ENCODE measurements around the gene ARAP1. TPM values are rescaled to one million over a fixed set of nuclear protein-coding genes. Genes with fewer than 3 reads are reported as not detected.

ARAP1 gene
- total RNA-seq, 4 donors from 2014 or later = 18.3 to 52.0 (median 26.0) TPM

DNA sequence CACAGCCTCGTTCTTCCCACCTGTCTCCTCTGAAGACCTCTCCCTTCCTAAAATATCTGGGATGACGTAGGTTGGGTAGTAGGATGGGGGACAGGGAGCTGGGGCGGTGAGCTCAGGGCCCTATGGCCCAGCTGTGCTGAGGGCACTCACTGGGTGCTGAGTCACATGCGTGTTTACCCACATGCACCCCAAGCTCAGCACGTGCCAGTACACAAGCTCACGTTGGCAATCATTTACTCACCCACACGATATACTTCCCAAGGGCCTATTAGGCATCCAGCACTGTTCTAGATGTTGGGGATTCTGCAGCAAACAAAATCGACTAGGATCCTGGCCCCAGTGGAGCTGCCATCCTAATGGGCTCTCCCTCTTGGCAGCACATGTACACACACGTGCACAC, 28.7 kb downstream of the ARAP1 start:
- DNase-seq (no peak), ATAC-seq (no peak)
- Histone ChIP-seq H3K27me3 (no peaks in the 10 kb centered on the region), H3K27ac (peak overlapping the region in 2 of 4 donors; percentile 88 to 89), H3K4me1 (peaks cover 35 to 39% of the 10 kb centered on the region in 2 donors), H3K36me3 (no peaks in the 10 kb centered on the region), H3K4me3 (no peak overlapping the region), H3K9me3 (no peaks in the 10 kb centered on the region)
- intact Hi-C loops (cut with DNase I; ENCODE audit: low total_unique reads) = no loop called here
- TF ChIP-seq, protein P1, sequence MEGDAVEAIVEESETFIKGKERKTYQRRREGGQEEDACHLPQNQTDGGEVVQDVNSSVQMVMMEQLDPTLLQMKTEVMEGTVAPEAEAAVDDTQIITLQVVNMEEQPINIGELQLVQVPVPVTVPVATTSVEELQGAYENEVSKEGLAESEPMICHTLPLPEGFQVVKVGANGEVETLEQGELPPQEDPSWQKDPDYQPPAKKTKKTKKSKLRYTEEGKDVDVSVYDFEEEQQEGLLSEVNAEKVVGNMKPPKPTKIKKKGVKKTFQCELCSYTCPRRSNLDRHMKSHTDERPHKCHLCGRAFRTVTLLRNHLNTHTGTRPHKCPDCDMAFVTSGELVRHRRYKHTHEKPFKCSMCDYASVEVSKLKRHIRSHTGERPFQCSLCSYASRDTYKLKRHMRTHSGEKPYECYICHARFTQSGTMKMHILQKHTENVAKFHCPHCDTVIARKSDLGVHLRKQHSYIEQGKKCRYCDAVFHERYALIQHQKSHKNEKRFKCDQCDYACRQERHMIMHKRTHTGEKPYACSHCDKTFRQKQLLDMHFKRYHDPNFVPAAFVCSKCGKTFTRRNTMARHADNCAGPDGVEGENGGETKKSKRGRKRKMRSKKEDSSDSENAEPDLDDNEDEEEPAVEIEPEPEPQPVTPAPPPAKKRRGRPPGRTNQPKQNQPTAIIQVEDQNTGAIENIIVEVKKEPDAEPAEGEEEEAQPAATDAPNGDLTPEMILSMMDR (IDR thresholded peaks at IDR 0.05 in 4 of 5, conservative IDR thresholded peaks at IDR 0.05 in 1 of 5) = no peak
- TF ChIP-seq POLR2A (IDR thresholded peaks at IDR 0.05) = no peak
- in situ Hi-C loops (cut with MboI; ENCODE audit: low sequenced_read_pairs in 4 of 4) = loop anchor here in 3 of 4 donors (5.0 to 25.0 kb wide), 4 partner anchors 61 to 464 kb away; partner anchors contain the start of gene STARD10 (in 1 of the 3)

DNA sequence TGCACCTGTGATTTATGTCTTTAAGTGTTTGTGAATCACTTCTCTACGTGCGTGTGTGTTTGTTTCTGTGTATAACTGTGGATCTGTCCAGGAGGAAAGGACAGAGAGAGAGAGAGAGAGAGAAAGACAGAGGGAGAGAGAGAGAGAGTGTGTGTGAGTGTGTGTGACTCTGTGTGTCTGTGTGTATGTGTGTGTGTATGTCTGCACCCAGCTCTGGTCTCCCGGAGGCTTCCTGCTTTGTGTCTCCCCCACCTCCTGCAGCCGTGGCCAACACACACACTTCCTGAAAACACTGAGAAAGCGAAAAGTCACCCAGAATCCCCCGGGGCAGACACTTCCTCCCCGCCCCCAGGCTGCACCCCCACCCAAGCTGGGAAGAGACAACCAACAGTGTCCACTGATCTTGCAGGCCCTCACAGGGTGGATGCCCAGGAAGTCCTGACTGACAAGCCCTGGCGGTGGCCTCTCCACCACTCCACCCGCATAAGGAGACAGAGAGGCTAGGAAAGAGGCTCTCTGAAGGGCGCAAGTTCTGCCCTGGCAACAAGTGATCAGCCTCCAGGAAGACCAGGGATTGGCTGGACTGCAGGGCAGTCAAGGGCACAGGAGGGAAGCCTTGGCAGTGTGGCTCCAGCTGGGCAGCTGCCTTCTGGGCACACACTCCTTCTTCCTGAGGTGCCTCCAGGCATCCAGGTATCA, 30.0 kb downstream of the ARAP1 start:
- ATAC-seq = peak; percentile 82 to 84
- TF ChIP-seq, protein P1 (IDR thresholded peaks at IDR 0.05 in 4 of 5, conservative IDR thresholded peaks at IDR 0.05 in 1 of 5) = no peak
- peak; percentile 48 to 61 for TF ChIP-seq POLR2A (IDR thresholded peaks at IDR 0.05)
- peak overlapping the region; percentile 88 to 97 (median 90) for H3K27ac ChIP-seq
- in situ Hi-C loops (cut with MboI; ENCODE audit: low sequenced_read_pairs in 4 of 4) = loop anchor here in 3 of 4 donors (5.0 to 25.0 kb wide), 4 partner anchors 63 to 465 kb away; partner anchors contain the start of gene STARD10 (in 1 of the 3)
- intact Hi-C loops (cut with DNase I; ENCODE audit: low total_unique reads) = no loop called here
- H3K4me1 ChIP-seq = peaks cover 45 to 48% of the 10 kb centered on the region in 2 donors
- peak; percentile 76 to 91 for DNase-seq
- no peaks in the 10 kb centered on the region for H3K27me3 ChIP-seq
- no peaks in the 10 kb centered on the region for H3K9me3 ChIP-seq
- H3K4me3 ChIP-seq = peak overlapping the region; percentile 58 to 75 (median 70)
- H3K36me3 ChIP-seq = no peaks in the 10 kb centered on the region

DNA sequence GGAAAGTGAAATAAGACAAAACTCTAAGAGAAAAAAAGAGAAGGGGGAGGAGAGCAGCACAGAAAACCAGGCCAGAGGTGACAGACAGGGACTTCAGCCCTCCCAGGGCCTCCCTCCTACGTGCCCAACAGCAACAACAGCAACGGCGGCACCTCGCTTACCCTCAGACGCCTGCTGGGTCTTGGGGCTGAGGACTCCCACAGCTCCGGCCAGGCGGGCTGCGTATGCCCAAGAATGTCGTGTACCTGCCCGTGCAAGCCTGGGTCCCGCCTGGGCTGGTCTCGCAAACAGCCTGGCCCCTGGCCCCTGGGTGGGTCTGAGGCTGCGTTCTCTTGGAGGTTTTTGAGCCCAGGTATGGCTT, 30.5 kb downstream of the ARAP1 start:
- intact Hi-C loops (cut with DNase I; ENCODE audit: low total_unique reads) (no loop called here), in situ Hi-C loops (cut with MboI; ENCODE audit: low sequenced_read_pairs in 4 of 4) (loop anchor here in 3 of 4 donors (5.0 to 25.0 kb wide), 4 partner anchors 63 to 466 kb away; partner anchors contain the start of gene STARD10 (in 1 of the 3))
- Histone ChIP-seq H3K4me3 (peak overlapping the region; percentile 58 to 75 (median 70)), H3K9me3 (no peaks in the 10 kb centered on the region), H3K4me1 (peaks cover 47 to 53% of the 10 kb centered on the region in 2 donors), H3K27ac (peak overlapping the region; percentile 88 to 97 (median 90)), H3K27me3 (no peaks in the 10 kb centered on the region), H3K36me3 (no peaks in the 10 kb centered on the region)
- TF ChIP-seq, protein P1 (IDR thresholded peaks at IDR 0.05 in 4 of 5, conservative IDR thresholded peaks at IDR 0.05 in 1 of 5) = no peak
- no peak for TF ChIP-seq POLR2A (IDR thresholded peaks at IDR 0.05)
- DNase-seq = no peak
- ATAC-seq = peak; percentile 10 to 15

DNA sequence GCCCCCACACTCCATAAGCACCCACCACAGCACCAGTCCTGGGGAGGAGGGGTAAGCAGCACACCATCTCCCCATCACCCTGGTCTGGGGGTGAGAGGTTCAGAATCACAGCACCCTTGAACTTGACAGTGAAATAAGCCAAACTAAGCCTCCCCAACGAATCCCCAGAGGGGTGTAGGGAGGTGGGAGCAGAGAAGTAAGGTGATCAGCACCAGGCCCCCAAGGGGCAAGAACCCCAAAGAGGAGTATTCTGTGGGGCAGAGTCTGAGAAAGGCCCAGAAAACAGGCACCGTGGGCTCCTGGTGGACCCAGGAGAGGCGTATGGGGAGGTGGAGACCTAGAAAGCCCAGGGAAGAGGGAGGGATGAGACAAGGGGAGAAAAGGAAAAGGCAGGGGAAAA, 30.9 kb downstream of the ARAP1 start:
- H3K27me3 ChIP-seq = no peaks in the 10 kb centered on the region
- intact Hi-C loops (cut with DNase I; ENCODE audit: low total_unique reads) = no loop called here
- TF ChIP-seq, protein P1 (IDR thresholded peaks at IDR 0.05 in 4 of 5, conservative IDR thresholded peaks at IDR 0.05 in 1 of 5) = no peak
- no peak for TF ChIP-seq POLR2A (IDR thresholded peaks at IDR 0.05)
- DNase-seq = no peak
- H3K4me3 ChIP-seq = peak overlapping the region; percentile 58 to 75 (median 70)
- no peaks in the 10 kb centered on the region for H3K36me3 ChIP-seq
- no peaks in the 10 kb centered on the region for H3K9me3 ChIP-seq
- no peak for ATAC-seq
- in situ Hi-C loops (cut with MboI; ENCODE audit: low sequenced_read_pairs in 4 of 4) = loop anchor here in 3 of 4 donors (5.0 to 25.0 kb wide), 4 partner anchors 64 to 466 kb away; partner anchors contain the start of gene STARD10 (in 1 of the 3)
- H3K4me1 ChIP-seq = peaks cover 51 to 57% of the 10 kb centered on the region in 2 donors
- H3K27ac ChIP-seq = peak overlapping the region; percentile 88 to 97 (median 90)

All from gastrocnemius medialis (tissue), 4 donors.